ENCODE results near the gene PAF1. TPM values are rescaled to one million over a fixed set of nuclear protein-coding genes. Genes with fewer than 3 reads are reported as not detected.
"Not testable (repeated sequence)": the region's sequence is repeated elsewhere in the genome, so short reads cannot be mapped to it uniquely, and the experiment has no call there.

PAF1 gene
- total RNA-seq, 1 experiment from 2014 or later, result 61.6 TPM

DNA sequence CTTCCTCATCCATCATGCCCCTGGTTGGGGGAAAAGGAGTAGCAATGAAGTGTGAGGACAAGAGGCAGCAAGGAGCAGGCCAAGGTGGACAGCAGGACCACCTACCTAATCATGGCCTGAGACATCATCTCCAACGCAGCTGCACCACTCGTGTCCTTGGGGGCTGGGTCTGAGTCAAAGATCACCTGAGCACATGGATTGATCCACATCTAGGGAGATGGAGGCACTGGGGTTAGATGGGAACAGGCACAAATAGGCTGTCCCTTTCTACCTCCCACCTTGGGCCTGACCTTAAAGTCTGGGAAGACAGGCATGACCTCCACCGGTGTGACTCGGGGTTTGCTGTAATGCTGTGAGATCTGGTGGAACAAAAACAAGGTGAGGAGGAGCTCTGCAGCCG, 2.2 kb downstream of the PAF1 start:
- Histone ChIP-seq H3K36me3 (peaks cover 72% of the 10 kb centered on the region), H3K4me3 (no peak overlapping the region), H3K4me1 (replicated peaks) (peaks cover 12% of the 10 kb centered on the region), H3K9me3 (replicated peaks) (no peaks in the 10 kb centered on the region), H3K27ac (no peak overlapping the region), H3K27me3 (replicated peaks) (no peaks in the 10 kb centered on the region)
- DNase-seq (ENCODE audit: low read depth in 1 of 2, low spot score in 2 of 2), result no peak

DNA sequence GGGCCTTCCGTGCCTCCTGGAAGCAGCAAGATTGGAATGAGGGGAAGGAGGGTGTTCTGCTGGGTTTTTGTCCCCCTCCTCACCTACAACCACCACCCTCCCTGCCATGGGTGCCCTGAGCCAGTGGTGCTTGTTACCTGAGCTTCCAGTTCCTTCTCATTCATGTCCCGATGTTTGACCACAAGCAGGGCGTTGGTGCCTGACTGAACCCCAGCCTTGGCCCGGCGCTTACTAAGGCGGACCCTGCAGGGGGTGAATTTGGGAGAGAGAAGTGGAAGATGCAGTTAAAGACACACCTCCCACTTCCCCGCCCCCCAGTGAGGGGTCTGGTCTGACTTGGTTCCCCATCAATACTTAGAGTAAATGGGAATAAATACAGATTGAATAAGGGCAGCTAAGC, 4.3 kb downstream of the PAF1 start:
- DNase-seq (ENCODE audit: low read depth in 1 of 2, low spot score in 2 of 2), result no peak
- no peak overlapping the region for H3K27ac ChIP-seq
- H3K4me1 ChIP-seq (replicated peaks), result peaks cover 7% of the 10 kb centered on the region
- H3K4me3 ChIP-seq, result no peak overlapping the region
- no peaks in the 10 kb centered on the region for H3K27me3 ChIP-seq (replicated peaks)
- H3K9me3 ChIP-seq (replicated peaks), result no peaks in the 10 kb centered on the region
- H3K36me3 ChIP-seq, result peaks cover 82% of the 10 kb centered on the region

DNA sequence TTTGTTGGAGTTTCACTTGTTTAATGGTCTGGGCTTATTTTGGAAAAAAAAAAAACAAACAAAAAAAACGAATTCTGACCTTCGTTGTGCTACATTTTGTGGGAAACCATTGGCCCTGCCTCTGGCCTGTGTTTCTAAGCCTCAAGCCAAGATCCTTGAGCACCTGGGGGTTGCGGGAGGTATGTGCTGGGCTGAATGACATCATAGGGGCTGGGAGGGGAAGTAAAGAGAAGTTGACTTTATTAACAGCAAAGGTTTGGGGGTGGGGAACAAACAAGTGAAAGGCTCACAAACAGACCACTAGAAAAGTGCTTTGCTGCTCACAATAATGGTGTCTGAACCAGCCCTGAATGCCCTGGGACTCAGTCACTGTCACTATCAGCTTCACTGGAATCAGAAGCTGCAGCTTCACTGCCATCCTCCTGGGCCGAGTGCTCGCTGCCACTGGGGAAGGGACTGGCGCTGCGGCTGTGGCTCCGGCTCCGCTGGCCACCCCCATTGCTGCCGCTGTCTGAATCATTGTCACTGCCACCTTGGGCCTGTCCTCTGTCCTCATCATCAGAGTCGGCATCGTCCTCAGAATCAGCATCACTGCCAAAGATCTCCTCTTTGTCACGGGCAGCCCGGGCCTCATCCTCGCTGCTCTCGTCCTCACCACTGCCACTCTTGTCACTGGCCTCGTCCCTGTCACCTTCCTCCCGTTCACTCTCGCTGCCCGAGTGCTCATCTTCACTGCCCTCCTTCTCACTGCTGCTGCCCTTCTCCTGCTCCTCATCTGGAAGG, 5.1 kb downstream of the PAF1 start:
- Histone ChIP-seq H3K9me3 (replicated peaks) (no peaks in the 10 kb centered on the region), H3K36me3 (peaks cover 86% of the 10 kb centered on the region), H3K4me1 (replicated peaks) (peaks cover 7% of the 10 kb centered on the region), H3K27me3 (replicated peaks) (no peaks in the 10 kb centered on the region), H3K4me3 (no peak overlapping the region), H3K27ac (no peak overlapping the region)
- DNase-seq (ENCODE audit: low read depth in 1 of 2, low spot score in 2 of 2), result no peak

DNA sequence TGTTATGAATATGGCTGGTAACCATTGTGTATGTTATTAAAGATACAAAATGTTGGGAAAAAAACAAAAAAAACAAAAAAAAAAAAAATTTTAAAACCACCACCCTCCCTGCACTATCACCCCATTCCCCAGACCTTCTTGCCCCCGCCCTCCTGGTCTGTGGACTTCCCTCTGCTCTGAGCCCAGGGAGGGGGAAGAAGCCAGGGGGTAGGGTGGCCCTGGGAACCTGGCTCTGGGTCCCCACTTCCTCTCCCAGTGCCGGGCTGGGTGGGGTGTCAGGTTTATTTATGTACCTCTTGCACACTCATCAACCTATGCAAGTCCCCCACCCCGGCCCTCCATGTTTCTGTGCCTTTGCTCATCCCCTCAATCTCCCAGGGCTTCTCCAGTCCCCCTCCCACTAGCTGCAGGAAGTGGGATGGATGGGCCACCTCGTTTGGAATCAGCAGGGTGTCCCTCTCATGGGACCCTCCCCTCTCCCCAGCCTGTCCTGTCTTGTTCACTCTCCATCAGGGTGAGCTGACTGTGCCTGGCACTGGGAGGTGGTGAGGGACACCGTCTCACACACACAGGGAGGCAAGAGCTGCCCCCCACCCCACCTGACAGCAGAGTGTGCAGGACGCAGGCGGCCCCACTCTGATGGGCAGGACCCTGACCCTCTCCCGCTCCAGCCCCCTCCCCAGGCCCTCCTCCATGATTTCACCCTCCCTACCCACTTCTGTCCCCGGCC, 5.9 kb downstream of the PAF1 start:
- H3K27ac ChIP-seq, result no peak overlapping the region
- peaks cover 4% of the 10 kb centered on the region for H3K4me1 ChIP-seq (replicated peaks)
- H3K36me3 ChIP-seq, result peaks cover 91% of the 10 kb centered on the region
- H3K27me3 ChIP-seq (replicated peaks), result no peaks in the 10 kb centered on the region
- no peak for DNase-seq (ENCODE audit: low read depth in 1 of 2, low spot score in 2 of 2)
- no peak overlapping the region for H3K4me3 ChIP-seq
- no peaks in the 10 kb centered on the region for H3K9me3 ChIP-seq (replicated peaks)

DNA sequence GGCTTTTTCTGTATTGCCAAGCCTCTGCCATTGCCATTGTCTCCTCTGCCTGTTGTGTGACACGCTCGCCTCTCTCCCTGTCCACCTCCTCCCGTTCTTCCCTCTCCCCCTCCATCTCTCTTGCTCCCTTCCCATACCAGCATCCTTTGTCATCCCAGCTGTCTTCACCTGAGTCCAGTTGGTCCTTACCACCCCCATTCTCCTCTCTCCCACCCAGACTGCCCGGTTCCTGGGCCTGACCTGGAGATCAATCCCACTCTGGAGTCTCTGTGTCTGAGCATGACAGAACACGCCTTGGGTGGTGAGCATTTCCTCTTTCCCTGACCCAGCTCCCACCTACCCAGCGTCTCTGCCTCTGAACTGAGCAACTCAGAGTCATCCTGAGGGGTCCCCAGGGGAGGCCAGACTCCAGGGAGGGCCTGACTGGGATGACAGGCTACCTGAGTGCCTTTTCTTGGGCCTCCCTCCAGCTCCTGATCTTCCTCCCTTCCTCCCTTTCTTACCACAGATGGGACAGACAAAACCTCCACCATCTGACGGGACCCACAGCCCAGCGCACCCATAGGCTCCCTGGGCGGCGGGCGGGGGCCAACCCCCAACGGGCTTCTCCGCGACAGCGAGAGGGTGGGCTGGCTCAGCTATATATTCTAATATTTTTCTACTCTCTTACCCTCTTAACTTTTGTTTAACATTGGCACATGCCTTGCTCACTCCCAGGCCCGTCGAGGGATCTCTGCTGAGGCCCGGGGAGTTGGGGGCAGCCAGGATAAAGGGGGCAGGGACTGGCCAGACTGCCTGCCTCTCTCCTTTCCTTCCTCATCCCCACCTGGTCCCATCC, 7.7 kb downstream of the PAF1 start:
- H3K4me3 ChIP-seq, result no peak overlapping the region
- no peaks in the 10 kb centered on the region for H3K9me3 ChIP-seq (replicated peaks)
- H3K27ac ChIP-seq, result no peak overlapping the region
- no peaks in the 10 kb centered on the region for H3K27me3 ChIP-seq (replicated peaks)
- DNase-seq (ENCODE audit: low read depth in 1 of 2, low spot score in 2 of 2), result no peak
- H3K4me1 ChIP-seq (replicated peaks), result no peaks in the 10 kb centered on the region
- H3K36me3 ChIP-seq, result peaks cover 91% of the 10 kb centered on the region

DNA sequence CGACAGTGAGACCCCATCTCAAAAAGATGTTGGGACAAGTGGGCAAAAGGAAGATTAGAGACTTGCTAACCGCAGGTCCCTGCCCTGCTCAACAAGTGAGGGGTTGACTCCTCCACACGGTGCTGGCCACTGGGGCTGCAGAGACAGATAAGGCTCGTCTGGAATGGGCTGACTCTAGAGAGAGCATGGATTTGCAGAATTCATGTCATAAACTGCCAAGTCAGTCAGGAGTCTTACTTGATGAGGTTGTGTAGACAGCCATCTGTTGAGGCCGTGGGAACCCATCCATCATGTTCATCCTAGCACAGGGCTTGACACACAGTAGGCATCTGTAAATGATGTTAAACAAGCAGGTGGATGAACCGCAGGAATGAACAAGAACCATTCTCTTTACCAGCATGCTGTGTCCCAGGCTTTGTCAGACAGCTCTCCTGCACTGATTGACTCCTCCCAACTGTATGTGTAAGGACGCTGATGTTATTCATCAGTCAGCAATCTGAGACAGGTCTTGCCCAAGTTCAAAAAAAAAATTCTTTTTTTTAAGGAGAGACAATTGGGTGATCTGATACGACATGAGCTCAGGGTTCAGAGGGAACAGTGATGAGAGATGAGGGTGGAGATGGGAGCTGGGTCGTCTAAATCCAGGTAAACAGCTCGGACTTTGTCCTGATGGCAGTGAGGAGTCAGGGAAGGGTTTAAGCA, 8.8 kb downstream of the PAF1 start:
- Histone ChIP-seq H3K4me1 (replicated peaks) (no peaks in the 10 kb centered on the region), H3K9me3 (replicated peaks) (no peaks in the 10 kb centered on the region), H3K36me3 (peaks cover 91% of the 10 kb centered on the region), H3K27me3 (replicated peaks) (no peaks in the 10 kb centered on the region), H3K27ac (no peak overlapping the region), H3K4me3 (no peak overlapping the region)
- DNase-seq (ENCODE audit: low read depth in 1 of 2, low spot score in 2 of 2), result no peak

DNA sequence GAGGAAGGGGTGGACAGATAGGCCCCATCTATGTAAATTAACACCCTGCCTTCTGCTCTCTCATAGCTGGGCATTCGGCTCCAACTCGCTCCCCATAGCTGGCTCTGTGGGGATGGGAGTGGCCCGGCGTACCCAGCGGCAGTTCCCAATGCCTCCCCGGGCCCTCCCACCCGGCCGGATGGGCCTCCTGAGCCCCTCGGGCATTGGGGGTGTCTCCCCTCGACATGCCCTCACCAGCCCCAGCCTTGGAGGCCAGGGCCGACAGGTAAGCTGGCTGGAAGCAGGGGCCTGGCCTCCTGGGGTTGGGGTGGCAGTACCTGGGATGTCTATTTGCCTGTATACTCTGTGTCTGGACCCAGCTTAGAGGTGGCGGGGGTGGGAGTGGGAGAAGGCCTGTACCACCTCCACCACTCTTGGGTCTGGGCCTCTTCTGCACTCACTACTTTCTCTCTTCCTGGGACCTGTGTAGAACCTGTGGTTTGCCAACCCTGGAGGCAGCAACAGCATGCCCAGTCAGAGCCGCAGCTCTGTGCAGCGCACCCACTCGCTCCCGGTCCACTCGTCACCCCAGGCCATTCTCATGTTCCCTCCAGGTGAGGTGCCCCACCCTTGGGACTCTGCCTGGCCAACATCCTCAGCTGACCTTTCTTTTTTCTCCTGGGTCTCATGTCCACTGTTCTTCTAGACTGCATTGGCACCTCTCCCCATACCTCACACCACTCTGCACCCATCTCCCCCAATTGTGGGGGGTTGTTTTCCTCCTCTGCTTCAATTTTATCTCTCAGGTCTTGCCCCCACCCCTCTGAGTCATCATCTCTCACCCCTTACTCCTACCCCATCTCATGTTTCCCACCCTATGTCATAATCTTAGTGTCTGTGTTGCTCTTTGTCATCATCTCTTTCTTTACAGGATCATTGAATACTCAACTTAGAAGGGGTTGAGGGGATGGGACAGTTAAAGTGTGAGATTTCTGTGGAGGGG, 10.1 kb downstream of the PAF1 start:
- Histone ChIP-seq H3K36me3 (peaks cover 91% of the 10 kb centered on the region), H3K9me3 (replicated peaks) (no peaks in the 10 kb centered on the region), H3K4me3 (no peak overlapping the region), H3K27ac (no peak overlapping the region), H3K4me1 (replicated peaks) (no peaks in the 10 kb centered on the region), H3K27me3 (replicated peaks) (no peaks in the 10 kb centered on the region)
- DNase-seq (ENCODE audit: low read depth in 1 of 2, low spot score in 2 of 2), result no peak

DNA sequence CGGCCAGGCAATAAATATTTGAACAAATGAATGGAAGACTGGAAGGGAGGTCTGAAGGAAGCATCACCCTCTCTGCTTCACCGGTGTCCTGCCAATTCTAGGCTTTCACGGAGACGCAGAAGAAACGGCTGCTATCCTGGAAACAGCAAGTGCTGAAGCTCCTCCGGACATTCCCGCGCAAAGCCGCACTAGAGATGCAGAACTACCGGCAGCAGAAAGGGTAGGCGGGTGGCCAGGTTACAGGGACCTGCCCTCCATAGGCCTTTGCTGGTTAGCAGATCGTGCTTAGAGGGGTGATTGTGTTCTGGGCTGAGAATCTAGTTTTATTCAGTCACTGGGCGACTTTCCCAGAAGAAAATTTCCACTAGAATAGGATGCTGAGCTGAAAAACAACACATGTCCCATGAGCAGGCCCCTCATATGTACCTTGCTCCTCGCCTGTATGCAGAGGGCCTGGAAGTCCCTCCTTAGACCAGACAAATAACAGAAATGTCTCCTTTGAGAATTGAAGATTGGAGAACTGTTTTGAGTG, 11.0 kb downstream of the PAF1 start:
- no peak for DNase-seq (ENCODE audit: low read depth in 1 of 2, low spot score in 2 of 2)
- H3K27ac ChIP-seq, result no peak overlapping the region
- no peak overlapping the region for H3K4me3 ChIP-seq
- peaks cover 93% of the 10 kb centered on the region for H3K36me3 ChIP-seq
- no peaks in the 10 kb centered on the region for H3K9me3 ChIP-seq (replicated peaks)
- no peaks in the 10 kb centered on the region for H3K4me1 ChIP-seq (replicated peaks)
- no peaks in the 10 kb centered on the region for H3K27me3 ChIP-seq (replicated peaks)

DNA sequence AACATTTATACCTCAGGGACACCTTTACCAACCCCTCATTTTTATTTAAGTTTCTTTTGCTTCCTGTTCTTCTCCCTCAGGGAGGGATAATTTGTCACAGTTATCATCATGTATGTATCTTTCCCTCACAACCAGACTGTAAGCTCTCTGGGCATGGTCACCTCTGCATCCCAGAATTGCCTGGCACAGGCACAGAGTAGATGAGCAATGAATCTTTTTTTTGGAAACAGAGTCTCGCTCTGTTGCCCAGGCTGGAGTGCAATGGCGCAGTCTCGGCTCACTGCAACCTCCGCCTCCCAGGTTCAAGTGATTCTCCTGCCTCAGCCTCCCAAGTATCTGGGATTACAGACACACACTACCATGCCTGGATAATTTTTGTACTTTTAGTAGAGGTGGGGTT, 11.5 kb downstream of the PAF1 start:
- H3K36me3 ChIP-seq, result peaks cover 94% of the 10 kb centered on the region
- H3K4me1 ChIP-seq (replicated peaks); H3K9me3 ChIP-seq (replicated peaks); H3K4me3 ChIP-seq; DNase-seq (ENCODE audit: low read depth in 1 of 2, low spot score in 2 of 2); H3K27ac ChIP-seq; H3K27me3 ChIP-seq (replicated peaks): not testable (repeated sequence)

DNA sequence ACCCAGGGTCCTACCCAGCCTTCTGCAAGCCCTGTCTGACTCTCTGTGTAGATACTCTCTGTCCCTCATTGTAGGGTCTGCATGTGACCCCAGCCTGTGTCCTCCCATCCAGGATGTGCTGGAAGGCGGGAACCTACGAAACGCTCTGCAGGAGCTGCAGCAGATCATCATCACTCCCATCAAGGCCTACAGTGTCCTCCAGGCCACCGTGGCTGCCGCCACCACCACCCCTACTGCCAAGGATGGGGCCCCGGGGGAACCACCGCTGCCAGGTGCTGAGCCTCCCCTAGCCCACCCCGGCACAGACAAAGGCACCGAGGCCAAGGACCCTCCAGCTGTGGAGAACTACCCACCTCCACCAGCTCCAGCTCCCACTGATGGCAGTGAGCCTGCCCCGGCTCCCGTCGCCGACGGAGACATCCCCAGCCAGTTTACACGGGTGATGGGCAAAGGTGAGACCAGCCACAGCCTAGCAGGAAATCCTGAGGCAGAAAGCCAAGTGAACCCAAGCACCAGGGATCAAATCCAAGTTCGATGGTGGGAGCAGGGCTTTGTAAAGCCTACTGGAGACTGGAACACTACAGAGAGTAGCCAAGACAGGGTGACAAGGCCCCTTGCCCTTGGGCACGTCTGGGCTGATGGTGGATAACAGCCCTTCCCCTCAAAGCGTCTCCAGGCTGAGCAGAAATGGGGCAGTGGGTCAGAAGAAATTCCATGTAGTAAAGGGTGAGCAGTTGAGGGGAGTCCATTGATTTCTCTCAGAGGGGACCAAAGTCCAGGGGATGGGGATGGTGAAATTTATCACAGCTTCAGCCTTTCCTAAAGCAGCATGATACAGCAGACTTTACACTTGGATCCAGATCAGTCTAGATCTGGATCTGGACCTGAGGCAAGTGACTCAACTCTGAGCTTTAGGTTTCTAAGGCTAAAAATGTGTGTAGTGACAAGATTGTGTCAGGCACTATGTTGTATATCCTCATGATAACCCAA, 13.2 kb downstream of the PAF1 start:
- no peak overlapping the region for H3K4me3 ChIP-seq
- peaks cover 4% of the 10 kb centered on the region for H3K4me1 ChIP-seq (replicated peaks)
- no peak for DNase-seq (ENCODE audit: low read depth in 1 of 2, low spot score in 2 of 2)
- H3K36me3 ChIP-seq, result peaks cover 92% of the 10 kb centered on the region
- no peaks in the 10 kb centered on the region for H3K27me3 ChIP-seq (replicated peaks)
- no peak overlapping the region for H3K27ac ChIP-seq
- no peaks in the 10 kb centered on the region for H3K9me3 ChIP-seq (replicated peaks)

DNA sequence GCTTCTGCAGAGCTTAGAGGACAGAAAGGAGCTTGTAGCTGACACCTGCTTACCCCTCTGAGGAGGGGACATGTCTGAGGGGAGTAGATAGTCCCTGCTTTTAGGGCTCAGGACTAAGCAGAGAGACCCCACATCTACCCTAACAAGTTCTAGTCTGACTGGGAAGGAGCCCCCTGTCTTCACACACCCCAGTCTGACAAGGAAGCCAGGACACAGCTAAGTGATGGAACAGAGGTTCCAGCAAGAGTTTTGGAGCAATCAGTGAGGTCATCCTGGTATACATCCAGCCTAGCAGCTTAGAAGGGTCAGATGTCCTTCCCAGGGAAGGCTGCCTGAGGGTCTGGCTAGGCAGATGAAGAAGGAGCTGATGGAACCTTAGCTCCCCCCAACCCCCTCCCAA, 15.0 kb downstream of the PAF1 start:
- H3K36me3 ChIP-seq, result peaks cover 89% of the 10 kb centered on the region
- no peak overlapping the region for H3K4me3 ChIP-seq
- DNase-seq (ENCODE audit: low read depth in 1 of 2, low spot score in 2 of 2), result no peak
- no peak overlapping the region for H3K27ac ChIP-seq
- no peaks in the 10 kb centered on the region for H3K9me3 ChIP-seq (replicated peaks)
- H3K27me3 ChIP-seq (replicated peaks), result no peaks in the 10 kb centered on the region
- H3K4me1 ChIP-seq (replicated peaks), result peaks cover 11% of the 10 kb centered on the region
